ENCODE results near the gene TIMP3.

- TF ChIP-seq CTCF (IDR thresholded peaks at IDR 0.05) = no peak
- no peak for TF ChIP-seq POLR2A (IDR thresholded peaks at IDR 0.05)
These were observed 16.0 kb upstream of the TIMP3 start for GRCh38 chr22:32785321-32786026.

Data from lower leg skin (tissue), 3 donors.